Measurements from ENCODE around the gene SLC39A2.

GRCh38 chr14:21030531-21030930, 31.4 kb downstream of the SLC39A2 start:
- TF ChIP-seq, protein P1, sequence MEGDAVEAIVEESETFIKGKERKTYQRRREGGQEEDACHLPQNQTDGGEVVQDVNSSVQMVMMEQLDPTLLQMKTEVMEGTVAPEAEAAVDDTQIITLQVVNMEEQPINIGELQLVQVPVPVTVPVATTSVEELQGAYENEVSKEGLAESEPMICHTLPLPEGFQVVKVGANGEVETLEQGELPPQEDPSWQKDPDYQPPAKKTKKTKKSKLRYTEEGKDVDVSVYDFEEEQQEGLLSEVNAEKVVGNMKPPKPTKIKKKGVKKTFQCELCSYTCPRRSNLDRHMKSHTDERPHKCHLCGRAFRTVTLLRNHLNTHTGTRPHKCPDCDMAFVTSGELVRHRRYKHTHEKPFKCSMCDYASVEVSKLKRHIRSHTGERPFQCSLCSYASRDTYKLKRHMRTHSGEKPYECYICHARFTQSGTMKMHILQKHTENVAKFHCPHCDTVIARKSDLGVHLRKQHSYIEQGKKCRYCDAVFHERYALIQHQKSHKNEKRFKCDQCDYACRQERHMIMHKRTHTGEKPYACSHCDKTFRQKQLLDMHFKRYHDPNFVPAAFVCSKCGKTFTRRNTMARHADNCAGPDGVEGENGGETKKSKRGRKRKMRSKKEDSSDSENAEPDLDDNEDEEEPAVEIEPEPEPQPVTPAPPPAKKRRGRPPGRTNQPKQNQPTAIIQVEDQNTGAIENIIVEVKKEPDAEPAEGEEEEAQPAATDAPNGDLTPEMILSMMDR (tag by site-specific recombination; IDR thresholded peaks at IDR 0.05) = no peak
- no peak for TF ChIP-seq ZNF274 (IDR thresholded peaks at IDR 0.05; ENCODE audit: low read length)
- TF ChIP-seq ZNF274 (tag by site-specific recombination; IDR thresholded peaks at IDR 0.05; ENCODE audit: borderline replicate concordance) = no peak
- TF ChIP-seq ZNF510 (tag by site-specific recombination; IDR thresholded peaks at IDR 0.05; ENCODE audit: insufficient replicate concordance) = no peak
- TF ChIP-seq, protein P2, sequence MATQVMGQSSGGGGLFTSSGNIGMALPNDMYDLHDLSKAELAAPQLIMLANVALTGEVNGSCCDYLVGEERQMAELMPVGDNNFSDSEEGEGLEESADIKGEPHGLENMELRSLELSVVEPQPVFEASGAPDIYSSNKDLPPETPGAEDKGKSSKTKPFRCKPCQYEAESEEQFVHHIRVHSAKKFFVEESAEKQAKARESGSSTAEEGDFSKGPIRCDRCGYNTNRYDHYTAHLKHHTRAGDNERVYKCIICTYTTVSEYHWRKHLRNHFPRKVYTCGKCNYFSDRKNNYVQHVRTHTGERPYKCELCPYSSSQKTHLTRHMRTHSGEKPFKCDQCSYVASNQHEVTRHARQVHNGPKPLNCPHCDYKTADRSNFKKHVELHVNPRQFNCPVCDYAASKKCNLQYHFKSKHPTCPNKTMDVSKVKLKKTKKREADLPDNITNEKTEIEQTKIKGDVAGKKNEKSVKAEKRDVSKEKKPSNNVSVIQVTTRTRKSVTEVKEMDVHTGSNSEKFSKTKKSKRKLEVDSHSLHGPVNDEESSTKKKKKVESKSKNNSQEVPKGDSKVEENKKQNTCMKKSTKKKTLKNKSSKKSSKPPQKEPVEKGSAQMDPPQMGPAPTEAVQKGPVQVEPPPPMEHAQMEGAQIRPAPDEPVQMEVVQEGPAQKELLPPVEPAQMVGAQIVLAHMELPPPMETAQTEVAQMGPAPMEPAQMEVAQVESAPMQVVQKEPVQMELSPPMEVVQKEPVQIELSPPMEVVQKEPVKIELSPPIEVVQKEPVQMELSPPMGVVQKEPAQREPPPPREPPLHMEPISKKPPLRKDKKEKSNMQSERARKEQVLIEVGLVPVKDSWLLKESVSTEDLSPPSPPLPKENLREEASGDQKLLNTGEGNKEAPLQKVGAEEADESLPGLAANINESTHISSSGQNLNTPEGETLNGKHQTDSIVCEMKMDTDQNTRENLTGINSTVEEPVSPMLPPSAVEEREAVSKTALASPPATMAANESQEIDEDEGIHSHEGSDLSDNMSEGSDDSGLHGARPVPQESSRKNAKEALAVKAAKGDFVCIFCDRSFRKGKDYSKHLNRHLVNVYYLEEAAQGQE (tag by site-specific recombination; IDR thresholded peaks at IDR 0.05) = no peak
- no peak for TF ChIP-seq ZNF174 (tag by site-specific recombination; IDR thresholded peaks at IDR 0.05)
- no peak for TF ChIP-seq ZNF837 (tag by site-specific recombination; IDR thresholded peaks at IDR 0.05)
- TF ChIP-seq MYNN (tag by site-specific recombination; IDR thresholded peaks at IDR 0.05; ENCODE audit: borderline replicate concordance) = no peak
